Measurements from ENCODE around the gene ADARB1.

GRCh38 chr21:45166931-45167330, 92.6 kb downstream of the ADARB1 start:
- TF ChIP-seq CTCF (IDR thresholded peaks at IDR 0.05; ENCODE audit: low read depth, low read length), result no peak
- no peak for TF ChIP-seq POLR2A (IDR thresholded peaks at IDR 0.05; ENCODE audit: extremely low read depth, insufficient read length)
- no peak for TF ChIP-seq MYC (IDR thresholded peaks at IDR 0.05; ENCODE audit: low read depth, low read length)
- TF ChIP-seq MAX (IDR thresholded peaks at IDR 0.05; ENCODE audit: low read depth, low read length), result no peak

Data from NB4 (cell line).